Measurements from ENCODE around the gene ARL13B.
"Not testable (repeated sequence)": the region's sequence is repeated elsewhere in the genome, so short reads cannot be mapped to it uniquely, and the experiment has no call there.

ARL13B gene

GRCh38 chr3:94070341-94070911 lies 90.5 kb downstream of the ARL13B start:
- in situ Hi-C loops (cut with HindIII; ENCODE audit: low pct_unique_long_range_greater_than_20kb, low sequenced_read_pairs), result no loop called here

GRCh38 chr3:94071713-94072284 lies 91.8 kb downstream of the ARL13B start:
- no peak for DNase-seq (ENCODE audit: low read depth in 1 of 2, low spot score in 1 of 2)
- in situ Hi-C loops (cut with HindIII; ENCODE audit: low pct_unique_long_range_greater_than_20kb, low sequenced_read_pairs), result no loop called here
- TF ChIP-seq JUND (IDR thresholded peaks at IDR 0.05; ENCODE audit: low read depth), result no peak

More at GRCh38 chr3:94070341-94070911, 90.5 kb downstream of the ARL13B start:
- no peak for TF ChIP-seq JUND (IDR thresholded peaks at IDR 0.05; ENCODE audit: low read depth)
- DNase-seq (ENCODE audit: low read depth in 1 of 2, low spot score in 1 of 2), result no peak

GRCh38 chr3:94076055-94076454 lies 96.1 kb downstream of the ARL13B start:
- DNase-seq (ENCODE audit: low read depth in 1 of 2, low spot score in 1 of 2), result no peak
- TF ChIP-seq JUND (IDR thresholded peaks at IDR 0.05; ENCODE audit: low read depth), result no peak
- in situ Hi-C loops (cut with HindIII; ENCODE audit: low pct_unique_long_range_greater_than_20kb, low sequenced_read_pairs), result no loop called here

- in situ Hi-C loops (cut with HindIII; ENCODE audit: low pct_unique_long_range_greater_than_20kb, low sequenced_read_pairs); DNase-seq (ENCODE audit: low read depth in 1 of 2, low spot score in 1 of 2): not testable (repeated sequence)
These were observed 100.6 kb downstream of the ARL13B start for GRCh38 chr3:94080552-94080951.

- TF ChIP-seq JUND (IDR thresholded peaks at IDR 0.05; ENCODE audit: low read depth), result no peak
These were observed 101.9 kb downstream of the ARL13B start for GRCh38 chr3:94081884-94082283.

GRCh38 chr3:94082391-94082937 lies 102.5 kb downstream of the ARL13B start:
- no peak for TF ChIP-seq JUND (IDR thresholded peaks at IDR 0.05; ENCODE audit: low read depth)
- in situ Hi-C loops (cut with HindIII; ENCODE audit: low pct_unique_long_range_greater_than_20kb, low sequenced_read_pairs), result no loop called here
- DNase-seq (ENCODE audit: low read depth in 1 of 2, low spot score in 1 of 2), result no peak

More at GRCh38 chr3:94081884-94082283, 101.9 kb downstream of the ARL13B start:
- in situ Hi-C loops (cut with HindIII; ENCODE audit: low pct_unique_long_range_greater_than_20kb, low sequenced_read_pairs), result no loop called here
- no peak for DNase-seq (ENCODE audit: low read depth in 1 of 2, low spot score in 1 of 2)

GRCh38 chr3:94083261-94083660 lies 103.3 kb downstream of the ARL13B start:
- TF ChIP-seq JUND (IDR thresholded peaks at IDR 0.05; ENCODE audit: low read depth), result no peak
- in situ Hi-C loops (cut with HindIII; ENCODE audit: low pct_unique_long_range_greater_than_20kb, low sequenced_read_pairs), result no loop called here
- no peak for DNase-seq (ENCODE audit: low read depth in 1 of 2, low spot score in 1 of 2)

- TF ChIP-seq JUND (IDR thresholded peaks at IDR 0.05; ENCODE audit: low read depth), result no peak
- in situ Hi-C loops (cut with HindIII; ENCODE audit: low pct_unique_long_range_greater_than_20kb, low sequenced_read_pairs), result no loop called here
- no peak for DNase-seq (ENCODE audit: low read depth in 1 of 2, low spot score in 1 of 2)
These were observed 109.2 kb downstream of the ARL13B start for GRCh38 chr3:94089126-94089525.

GRCh38 chr3:94092086-94092485 lies 112.1 kb downstream of the ARL13B start:
- in situ Hi-C loops (cut with HindIII; ENCODE audit: low pct_unique_long_range_greater_than_20kb, low sequenced_read_pairs), result no loop called here
- no peak for TF ChIP-seq JUND (IDR thresholded peaks at IDR 0.05; ENCODE audit: low read depth)
- no peak for DNase-seq (ENCODE audit: low read depth in 1 of 2, low spot score in 1 of 2)

GRCh38 chr3:94093151-94093550 lies 113.2 kb downstream of the ARL13B start:
- no peak for TF ChIP-seq JUND (IDR thresholded peaks at IDR 0.05; ENCODE audit: low read depth)
- DNase-seq (ENCODE audit: low read depth in 1 of 2, low spot score in 1 of 2), result no peak
- in situ Hi-C loops (cut with HindIII; ENCODE audit: low pct_unique_long_range_greater_than_20kb, low sequenced_read_pairs), result no loop called here

GRCh38 chr3:94095111-94095510 lies 115.2 kb downstream of the ARL13B start:
- in situ Hi-C loops (cut with HindIII; ENCODE audit: low pct_unique_long_range_greater_than_20kb, low sequenced_read_pairs), result no loop called here
- TF ChIP-seq JUND (IDR thresholded peaks at IDR 0.05; ENCODE audit: low read depth), result no peak
- DNase-seq (ENCODE audit: low read depth in 1 of 2, low spot score in 1 of 2), result no peak

- TF ChIP-seq JUND (IDR thresholded peaks at IDR 0.05; ENCODE audit: low read depth), result no peak
- peak in 1 of 2 experiments; percentile 10 for DNase-seq (ENCODE audit: low read depth in 1 of 2, low spot score in 1 of 2)
- in situ Hi-C loops (cut with HindIII; ENCODE audit: low pct_unique_long_range_greater_than_20kb, low sequenced_read_pairs), result no loop called here
These were observed 118.5 kb downstream of the ARL13B start for GRCh38 chr3:94098452-94098851.

- in situ Hi-C loops (cut with HindIII; ENCODE audit: low pct_unique_long_range_greater_than_20kb, low sequenced_read_pairs), result no loop called here
- DNase-seq (ENCODE audit: low read depth in 1 of 2, low spot score in 1 of 2), result no peak
- no peak for TF ChIP-seq JUND (IDR thresholded peaks at IDR 0.05; ENCODE audit: low read depth)
These were observed 119.4 kb downstream of the ARL13B start for GRCh38 chr3:94099311-94099710.
